Neural cell (in vitro differentiated cells): ENCODE results near the gene SPDYE2.
"Not testable (repeated sequence)": the region's sequence is repeated elsewhere in the genome, so short reads cannot be mapped to it uniquely, and the experiment has no call there.

Experiments
- CTCF ChIP-seq: fragments of 450-650 bp; IDR thresholded peaks from 2 replicates; pipeline ENCODE4 v1.5.1; 2014; ENCODE audit warnings: antibody characterized with exemption, mild to moderate bottlenecking, moderate library complexity; ENCODE audit not compliant: poor library complexity, severe bottlenecking
- EP300 ChIP-seq: fragments of 450-650 bp; conservative IDR thresholded peaks from 2 replicates; pipeline ENCODE4 v1.6.1; 2014; ENCODE audit warnings: antibody characterized with exemption, mild to moderate bottlenecking, moderate library complexity; ENCODE audit not compliant: poor library complexity, severe bottlenecking
- EZH2 ChIP-seq: fragments of 200-600, 300-800 bp; shearing (Covaris generic), sonication (generic); IDR thresholded peaks from 2 replicates; pipeline ENCODE4 v1.6.1; 2014; ENCODE audit warnings: antibody characterized with exemption, low read length, borderline replicate concordance, mild to moderate bottlenecking; ENCODE audit not compliant: insufficient read depth, poor library complexity, severe bottlenecking
- POLR2AphosphoS5 ChIP-seq: IDR thresholded peaks from 2 replicates; pipeline ENCODE4 v1.6.1; 2012
- RAD21 ChIP-seq: fragments of 450-650 bp; conservative IDR thresholded peaks from 2 replicates; pipeline ENCODE4 v1.6.1; 2014; ENCODE audit warnings: antibody characterized with exemption, mild to moderate bottlenecking, moderate library complexity
- REST ChIP-seq: IDR thresholded peaks from 2 replicates; pipeline ENCODE4 v1.6.1; 2012; ENCODE audit warnings: borderline replicate concordance

GRCh38 chr7:102532127-102532526 is 18.9 kb upstream of the SPDYE2 start:
- TF ChIP-seq EZH2, CTCF, REST, POLR2AphosphoS5, EP300, RAD21: not testable (repeated sequence)
